AG09319 (cell line): ENCODE measurements around the gene CDH22.

Experiments used
- DNase-seq: peaks from one replicate; pipeline ENCODE4 v3.0.0-alpha.2; 2010; ENCODE audit warnings: low read depth; ENCODE audit errors: extremely low read depth
- CTCF ChIP-seq: IDR thresholded peaks from 2 replicates; pipeline ENCODE4 v1.5.1; 2011; ENCODE audit warnings: low read depth, mild to moderate bottlenecking, inconsistent platforms, low read length, moderate library complexity

Gene CDH22

DNA sequence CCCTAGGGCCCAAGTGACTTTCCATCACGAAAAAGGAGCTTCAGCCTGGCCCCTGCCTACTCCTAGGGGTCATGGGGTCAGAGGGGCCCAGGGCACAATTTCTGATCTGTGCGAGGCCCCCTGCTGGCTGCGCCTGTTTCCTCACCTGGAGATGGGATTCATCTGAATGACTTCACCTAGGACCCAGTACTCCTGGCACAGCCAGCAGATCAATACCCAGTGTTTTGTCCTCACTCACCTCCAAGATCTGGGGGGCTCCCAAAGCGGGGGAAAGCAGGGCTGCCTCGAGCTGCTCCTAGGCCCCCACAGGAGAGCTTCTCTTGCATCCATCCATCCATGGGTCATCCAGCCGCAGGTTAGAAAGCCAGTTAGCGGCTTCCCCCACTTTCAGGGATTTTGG, 156.4 kb downstream of the CDH22 start:
- no peak for DNase-seq
- peak; percentile 24 for TF ChIP-seq CTCF

GRCh38 chr20:46150943-46151342, 157.4 kb downstream of the CDH22 start:
- TF ChIP-seq CTCF = no peak
- no peak for DNase-seq

DNA sequence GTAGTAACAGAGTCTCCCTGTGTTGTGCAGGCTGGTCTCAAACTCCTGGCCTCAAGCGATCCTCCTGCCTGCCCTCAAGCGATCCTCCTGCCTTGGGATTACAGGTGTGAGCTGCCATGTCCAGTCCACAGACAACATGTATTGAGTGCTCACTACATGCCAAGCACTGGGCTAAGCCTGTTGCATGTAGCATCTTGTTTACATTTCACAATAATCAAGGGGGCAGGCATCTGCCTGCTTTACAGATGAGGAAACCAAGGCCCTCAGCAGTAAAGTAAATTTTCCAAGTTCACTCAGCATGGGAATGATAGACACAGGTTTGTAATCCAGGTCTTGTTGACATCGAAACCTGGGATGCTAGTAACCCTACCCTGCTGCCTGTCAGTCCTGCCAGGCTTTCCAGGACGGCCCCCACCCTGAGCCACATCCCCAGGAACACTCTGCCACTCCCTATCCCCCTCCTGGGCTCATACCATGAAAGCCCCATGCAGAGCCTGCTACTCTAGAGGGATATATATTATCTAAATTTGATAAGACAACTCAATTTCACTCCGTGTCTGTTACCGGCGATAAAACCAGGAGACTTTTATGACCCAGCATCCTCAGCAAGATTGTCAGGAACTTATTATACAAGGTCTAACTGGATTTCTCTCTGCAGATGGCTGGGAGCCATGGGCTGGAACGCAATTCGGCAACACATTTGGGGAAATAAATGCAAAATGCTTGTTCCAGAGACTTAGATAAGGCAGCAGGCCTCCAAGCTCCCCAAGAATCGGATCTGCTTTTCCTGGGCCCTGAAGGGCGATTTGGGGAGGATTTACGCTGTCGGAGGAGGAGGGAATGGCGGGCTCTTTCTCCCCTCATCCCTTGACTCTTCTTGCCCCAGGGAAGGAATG, 159.7 kb downstream of the CDH22 start:
- no peak for DNase-seq
- TF ChIP-seq CTCF = no peak

GRCh38 chr20:46145713-46146112, 162.6 kb downstream of the CDH22 start:
- no peak for DNase-seq
- TF ChIP-seq CTCF = no peak

- TF ChIP-seq CTCF = no peak
- DNase-seq = no peak
Measured at GRCh38 chr20:46144432-46145025, 163.8 kb downstream of the CDH22 start.

- no peak for TF ChIP-seq CTCF
- DNase-seq = no peak
Measured at GRCh38 chr20:46142124-46142523, 166.2 kb downstream of the CDH22 start.

DNA sequence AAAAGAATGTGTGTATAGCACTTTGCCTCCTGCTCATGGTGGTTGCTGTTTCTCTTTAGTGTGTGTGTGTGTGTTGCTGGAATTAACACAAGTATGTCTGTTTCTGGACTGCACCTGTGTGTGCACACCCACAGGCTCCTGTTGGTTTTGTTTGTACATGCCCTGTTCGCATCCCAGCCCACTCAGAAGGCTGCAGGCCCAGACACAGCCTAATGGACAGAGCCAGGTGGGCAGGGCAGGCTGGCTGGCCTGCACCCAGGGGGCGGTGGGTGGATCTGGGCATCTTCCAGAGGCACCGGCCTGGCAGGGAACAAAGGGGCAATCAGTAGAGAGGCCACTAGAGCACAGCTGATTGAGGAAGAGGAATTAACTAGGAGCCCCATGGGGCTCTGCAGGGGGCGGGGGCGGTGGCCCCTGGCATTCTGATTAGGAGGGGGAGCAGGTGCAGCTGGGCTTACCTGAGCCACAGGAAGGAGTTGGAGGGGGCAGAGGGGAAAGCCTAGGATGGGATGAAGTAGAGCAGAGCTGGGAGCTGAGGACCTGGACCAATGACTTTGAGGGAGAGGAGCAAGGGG, 168.3 kb downstream of the CDH22 start:
- TF ChIP-seq CTCF = no peak
- no peak for DNase-seq
